NCI-H128 (cell line): ENCODE data around the gene CAPN9.
"Not testable (repeated sequence)": the region's sequence is repeated elsewhere in the genome, so short reads cannot be mapped to it uniquely, and the experiment has no call there.

Source experiments
- DNase-seq: peaks from one replicate; lab custom pipeline; 2025; ENCODE audit not compliant: unreplicated experiment; lab: John Stamatoyannopoulos, UW

CAPN9 gene, protein sequence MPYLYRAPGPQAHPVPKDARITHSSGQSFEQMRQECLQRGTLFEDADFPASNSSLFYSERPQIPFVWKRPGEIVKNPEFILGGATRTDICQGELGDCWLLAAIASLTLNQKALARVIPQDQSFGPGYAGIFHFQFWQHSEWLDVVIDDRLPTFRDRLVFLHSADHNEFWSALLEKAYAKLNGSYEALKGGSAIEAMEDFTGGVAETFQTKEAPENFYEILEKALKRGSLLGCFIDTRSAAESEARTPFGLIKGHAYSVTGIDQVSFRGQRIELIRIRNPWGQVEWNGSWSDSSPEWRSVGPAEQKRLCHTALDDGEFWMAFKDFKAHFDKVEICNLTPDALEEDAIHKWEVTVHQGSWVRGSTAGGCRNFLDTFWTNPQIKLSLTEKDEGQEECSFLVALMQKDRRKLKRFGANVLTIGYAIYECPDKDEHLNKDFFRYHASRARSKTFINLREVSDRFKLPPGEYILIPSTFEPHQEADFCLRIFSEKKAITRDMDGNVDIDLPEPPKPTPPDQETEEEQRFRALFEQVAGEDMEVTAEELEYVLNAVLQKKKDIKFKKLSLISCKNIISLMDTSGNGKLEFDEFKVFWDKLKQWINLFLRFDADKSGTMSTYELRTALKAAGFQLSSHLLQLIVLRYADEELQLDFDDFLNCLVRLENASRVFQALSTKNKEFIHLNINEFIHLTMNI

DNA sequence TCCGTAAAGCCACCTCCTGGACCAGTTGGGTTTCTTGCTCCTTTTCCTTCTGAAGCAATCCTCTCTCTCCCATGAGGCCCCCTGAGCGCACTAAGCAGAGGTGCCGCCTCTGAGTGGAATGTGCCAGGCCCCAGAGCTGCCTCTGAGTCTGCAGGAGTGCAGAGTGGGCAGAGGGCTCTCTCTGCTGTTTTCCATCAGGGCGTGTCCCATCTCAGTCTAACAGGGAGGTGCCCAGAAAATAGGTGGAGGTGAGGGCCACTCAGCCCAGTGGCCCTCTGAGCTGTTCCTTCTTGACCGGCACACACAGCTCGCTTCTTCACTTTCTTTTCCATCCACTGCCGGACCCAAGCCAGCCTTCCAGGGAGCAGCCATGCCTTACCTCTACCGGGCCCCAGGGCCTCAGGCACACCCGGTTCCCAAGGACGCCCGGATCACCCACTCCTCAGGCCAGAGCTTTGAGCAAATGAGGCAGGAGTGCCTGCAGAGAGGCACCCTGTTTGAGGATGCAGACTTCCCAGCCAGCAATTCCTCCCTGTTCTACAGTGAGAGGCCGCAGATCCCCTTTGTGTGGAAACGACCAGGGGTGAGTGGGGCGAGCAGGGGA, at the start of gene CAPN9:
Gene CAPN9 (plus strand): TSS at position 262 of the 604 bp plus-strand sequence. CDS start 109 bp downstream, at position 371.
- DNase-seq: no peak

DNA sequence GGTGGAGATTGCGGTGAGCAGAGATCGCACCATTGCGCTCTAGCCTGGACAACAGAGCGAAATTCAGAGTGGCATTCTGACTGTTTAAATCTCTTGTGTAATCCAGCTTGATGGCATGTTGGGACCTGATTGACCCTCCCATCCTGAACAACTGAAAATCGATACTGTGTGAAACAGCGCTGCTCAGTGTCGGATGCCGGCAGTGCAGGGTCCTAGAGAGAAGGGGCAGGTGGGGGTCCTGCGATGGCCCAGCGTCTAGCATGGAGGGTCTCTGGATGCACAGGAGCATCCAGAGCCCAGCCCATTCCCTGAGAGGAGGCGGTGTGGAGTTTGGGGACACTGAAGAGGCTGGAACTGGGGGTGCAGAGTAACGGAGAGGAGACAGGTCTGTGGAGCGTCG, 49.1 kb upstream of the CAPN9 start:
- no peak for DNase-seq

DNA sequence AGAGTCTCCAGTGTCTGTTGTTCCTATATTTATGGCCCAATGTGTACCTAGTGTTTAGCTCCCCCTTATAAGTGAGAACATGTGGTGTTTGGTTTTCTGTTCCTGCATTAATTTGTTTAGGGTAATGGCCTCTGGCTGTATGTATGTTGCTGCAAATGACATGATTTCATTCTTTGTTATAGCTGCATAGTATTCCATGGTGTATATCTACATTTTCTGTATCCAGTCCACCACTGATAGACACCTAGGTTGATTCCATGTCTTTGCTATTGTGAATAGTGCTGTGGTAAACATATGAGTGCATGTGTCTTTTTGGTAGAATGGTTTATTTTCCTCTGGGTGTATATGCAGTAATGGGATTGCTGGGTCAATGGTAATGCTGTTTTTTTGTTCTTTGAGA, 48.2 kb upstream of the CAPN9 start:
- not testable (repeated sequence) for DNase-seq

DNA sequence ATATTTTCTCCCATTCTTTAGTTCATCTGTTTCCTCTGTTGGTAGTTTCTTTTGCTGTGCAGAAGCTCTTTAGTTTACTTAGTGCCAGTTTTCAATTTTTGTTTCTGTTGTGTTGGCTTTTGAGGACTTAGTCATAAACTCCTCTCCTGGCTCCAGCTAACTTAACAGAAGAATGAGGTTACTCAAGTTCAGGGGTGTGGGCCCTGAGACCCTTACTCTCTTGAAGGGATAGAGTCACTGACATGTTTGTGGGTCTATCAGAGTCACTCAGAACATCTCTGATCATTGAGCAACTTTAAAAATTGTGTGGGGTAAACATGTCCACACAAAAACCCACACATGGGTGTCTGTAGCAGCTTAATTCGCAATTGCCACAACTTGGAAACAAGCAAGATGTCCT, 47.5 kb upstream of the CAPN9 start:
- DNase-seq: no peak

DNA sequence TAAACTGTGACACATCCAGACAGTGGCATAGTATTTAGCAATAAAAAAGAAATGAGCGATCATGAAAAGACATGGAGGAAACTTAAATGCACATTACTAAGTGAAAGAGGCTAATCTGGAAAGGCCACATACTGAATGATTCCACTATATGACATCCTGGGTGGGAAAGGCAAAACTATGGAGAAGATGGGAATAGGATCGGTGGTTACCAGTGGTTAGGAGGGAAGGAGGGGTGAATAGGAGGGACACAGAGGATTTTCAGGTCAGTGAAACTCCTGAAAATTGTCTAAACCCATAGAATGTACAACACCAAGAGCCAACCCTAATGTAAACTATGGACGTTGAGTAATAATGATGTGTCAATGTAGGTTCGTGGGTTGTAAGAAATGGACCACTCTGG, 47.1 kb upstream of the CAPN9 start:
- no peak for DNase-seq

DNA sequence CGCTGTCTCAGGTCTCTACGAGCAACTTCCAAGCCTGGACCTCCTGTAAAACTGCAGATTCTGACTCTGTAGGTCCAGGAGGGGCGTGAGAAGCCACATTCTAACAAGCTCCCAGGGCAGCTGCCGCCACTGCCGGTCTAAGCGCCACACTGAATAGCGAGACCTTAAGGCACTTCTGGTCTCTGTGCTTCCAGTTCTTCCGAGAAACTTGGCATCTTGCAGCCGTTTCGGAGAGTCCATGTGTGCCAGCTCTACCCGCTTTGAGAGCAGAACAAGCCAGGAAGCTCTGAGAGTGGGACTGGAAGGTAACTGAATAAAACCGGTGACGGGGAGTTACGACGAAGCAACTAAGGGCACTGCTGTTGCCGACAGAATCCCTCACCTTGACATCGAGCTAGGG, 45.8 kb upstream of the CAPN9 start:
- DNase-seq: no peak

DNA sequence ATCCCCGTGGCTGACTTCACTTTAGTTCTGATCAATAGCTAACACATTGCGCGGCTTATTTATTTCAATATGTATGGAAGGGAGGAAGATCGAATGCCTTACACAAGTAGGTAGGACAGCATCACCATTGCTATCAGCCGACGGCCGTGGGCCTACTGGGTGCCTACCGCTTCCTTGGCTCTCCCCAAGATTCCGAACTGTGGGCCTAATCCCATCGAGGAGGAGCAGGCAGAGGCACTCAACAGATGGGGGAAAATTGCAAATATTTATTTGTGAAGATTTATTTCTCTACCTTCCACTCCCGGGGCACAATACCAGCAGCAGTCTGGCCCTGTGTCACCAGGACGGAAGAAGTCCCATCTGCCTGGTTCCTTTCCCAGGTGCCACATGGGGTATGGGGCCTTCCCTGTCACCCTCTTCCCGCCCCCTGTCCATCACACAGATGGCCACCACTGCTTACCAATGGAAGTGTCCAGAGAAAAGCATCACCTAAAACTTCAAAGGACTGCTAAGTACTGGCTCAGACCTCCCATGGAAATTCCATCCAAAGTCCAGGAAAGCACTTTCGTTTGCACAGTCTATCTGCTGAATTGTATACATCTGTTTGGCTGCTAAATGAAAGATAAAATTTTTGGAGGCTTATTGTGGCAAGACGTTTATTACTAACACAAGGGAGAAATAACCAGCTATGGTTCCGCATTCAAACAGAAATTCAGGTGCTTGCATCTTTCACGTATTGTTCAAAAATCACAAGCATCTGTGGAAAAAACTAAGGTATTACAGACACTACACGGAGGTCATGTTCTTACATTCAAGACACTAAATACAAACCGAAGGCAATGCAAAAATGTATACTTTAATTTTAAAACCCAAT, 45.1 kb upstream of the CAPN9 start:
- no peak for DNase-seq

DNA sequence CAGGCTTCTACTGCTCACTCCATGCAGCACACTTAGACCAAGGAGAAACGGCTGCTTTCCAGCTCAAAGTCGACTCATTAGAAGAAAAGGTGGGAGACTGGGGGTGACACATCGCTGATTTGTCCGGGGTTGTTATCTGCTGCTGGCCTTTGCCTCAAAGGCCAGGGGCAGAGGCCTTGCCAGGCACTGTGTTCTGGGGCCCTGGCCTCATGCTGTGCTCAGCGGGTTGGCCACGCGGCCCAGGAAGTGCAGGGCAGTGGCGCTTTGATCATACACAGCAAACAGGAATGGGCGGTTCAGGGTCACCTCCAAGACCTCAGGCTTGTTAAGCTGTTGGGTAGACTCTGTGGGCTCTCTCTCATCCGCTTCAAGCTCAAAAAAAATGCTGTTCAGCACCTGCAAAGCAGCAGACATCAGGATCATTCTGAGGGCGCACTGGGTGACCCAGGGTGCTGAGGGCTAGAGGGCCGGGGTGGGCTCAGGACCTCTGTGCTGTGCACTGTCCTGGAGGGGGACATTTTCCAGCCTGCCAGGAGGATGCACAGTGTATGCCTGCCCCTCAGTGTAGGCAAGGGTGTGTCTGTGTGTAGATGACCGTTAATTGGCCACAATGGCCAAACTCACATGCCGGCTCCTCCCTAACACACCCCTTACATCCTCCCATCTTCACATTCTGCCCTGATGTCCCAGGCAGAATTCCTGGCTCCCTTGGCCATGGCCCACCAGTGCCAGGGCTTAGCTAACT, 44.1 kb upstream of the CAPN9 start:
- DNase-seq: no peak

DNA sequence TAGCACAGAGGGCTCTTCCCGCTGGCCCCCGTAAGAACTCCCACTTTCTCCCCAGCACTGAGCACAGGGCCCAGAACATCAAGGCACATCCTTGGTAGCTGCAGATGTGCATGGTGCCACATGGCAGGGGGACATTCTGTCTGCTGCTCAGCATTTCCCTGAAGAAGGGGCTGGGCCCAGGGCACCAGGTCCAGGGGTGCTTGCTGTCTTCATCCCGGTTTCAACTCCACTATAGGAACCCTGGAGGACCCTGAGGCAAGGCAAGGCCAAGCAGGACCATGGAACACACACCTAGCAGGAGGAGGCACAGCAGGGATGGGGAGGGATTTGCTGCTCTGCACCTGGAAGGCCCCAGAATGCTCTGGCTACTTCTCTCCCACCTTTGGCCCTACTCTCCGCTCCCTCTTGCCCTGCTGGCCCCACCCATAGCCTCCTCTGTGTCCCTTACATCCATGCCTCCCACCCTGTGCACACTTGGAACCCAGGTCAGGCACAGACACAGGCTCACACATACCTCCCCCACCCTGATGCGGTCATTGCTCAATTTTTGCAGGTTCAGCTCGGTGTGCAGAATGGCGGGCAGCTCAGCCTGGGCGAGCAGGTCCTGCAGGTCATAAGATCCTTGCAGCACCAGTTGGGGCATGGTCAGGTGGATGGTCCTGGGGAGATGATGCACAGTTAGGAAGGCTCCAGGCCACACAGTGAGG, 43.4 kb upstream of the CAPN9 start:
- DNase-seq: no peak

DNA sequence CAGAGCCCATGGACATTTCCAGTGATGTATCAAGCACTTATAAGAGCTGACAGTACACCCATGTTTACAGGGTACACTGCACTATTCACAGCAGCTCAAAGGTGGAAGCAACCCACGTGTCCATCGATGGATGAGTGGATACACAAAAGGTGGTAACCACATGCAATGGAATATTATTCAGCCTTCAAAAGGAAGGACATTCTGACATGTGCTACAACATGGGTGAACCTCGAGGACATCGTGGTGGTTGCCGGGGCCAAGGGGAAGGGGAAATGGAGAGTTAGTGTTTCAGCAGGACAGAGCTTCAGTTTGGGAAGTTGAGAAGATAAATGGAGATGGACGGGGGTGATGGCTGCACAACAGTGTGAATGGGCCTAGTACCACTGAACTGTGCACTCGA, 42.4 kb upstream of the CAPN9 start:
- DNase-seq: no peak

DNA sequence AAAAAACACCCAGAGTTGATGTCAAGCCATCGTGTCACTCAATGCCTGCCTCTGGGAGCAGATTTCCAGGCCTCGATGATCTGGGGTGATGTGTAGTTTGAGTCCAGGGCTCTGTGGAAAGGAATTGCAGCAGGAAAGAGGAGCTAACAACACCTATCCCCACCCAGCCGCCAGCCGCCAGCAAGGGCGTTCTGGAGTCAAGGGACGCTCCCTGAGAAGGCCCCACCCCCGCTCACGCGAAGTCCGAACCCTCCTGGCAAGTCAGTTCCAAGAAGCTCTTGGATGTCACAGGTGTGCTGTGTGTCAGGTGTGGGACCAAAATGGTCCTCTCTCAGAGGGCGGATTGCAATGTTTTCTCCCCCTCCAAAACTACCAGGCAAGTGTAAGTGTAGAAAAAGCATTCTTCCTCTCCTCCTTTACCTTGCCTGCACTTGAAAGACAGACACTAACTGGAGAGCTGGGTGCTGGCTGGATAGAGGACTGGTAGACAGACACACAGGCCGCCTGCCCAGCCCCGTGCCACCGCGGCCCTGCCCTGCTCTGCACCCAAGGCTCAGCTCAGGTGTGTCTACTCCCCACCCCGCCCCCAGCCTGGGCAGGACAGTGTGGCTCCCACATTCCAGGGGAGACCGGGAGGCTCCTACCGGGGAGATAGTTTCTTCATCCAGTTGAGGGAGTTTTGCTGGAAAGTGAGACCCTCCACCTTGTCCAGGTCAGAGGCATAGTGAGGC, 41.7 kb upstream of the CAPN9 start:
- DNase-seq: no peak

DNA sequence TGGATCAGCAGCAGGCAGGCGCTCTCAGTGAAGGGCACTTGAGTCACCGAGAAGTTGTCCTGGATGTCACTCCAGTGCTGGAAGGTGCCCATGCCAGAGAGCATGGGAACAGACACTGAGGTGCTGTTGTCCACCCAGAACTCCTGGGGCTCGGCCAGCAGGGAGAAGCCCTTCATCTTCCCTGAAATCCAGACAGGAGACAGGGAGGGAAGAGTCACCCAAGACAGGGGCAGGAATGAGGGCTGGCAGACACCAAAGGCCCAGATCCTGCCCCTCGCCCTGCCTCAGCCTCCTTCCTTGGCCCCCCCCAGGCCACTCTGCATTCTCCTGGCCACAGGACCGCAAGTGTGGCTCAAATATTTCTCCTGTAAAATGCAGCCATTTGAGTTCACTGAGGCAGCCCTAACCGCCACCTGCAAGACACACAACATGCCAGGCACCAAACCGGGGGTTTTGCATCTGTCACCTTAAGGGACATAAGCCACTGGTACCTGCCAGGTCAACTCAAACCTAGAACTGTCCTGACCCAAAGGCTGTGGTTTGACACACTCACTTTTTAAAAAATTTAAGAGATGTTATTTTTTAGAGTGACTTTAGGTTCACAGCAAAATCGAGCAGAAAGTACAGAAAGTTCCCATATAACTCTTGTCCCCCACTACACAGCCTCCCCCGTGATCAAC, 41.0 kb upstream of the CAPN9 start:
- DNase-seq: no peak

DNA sequence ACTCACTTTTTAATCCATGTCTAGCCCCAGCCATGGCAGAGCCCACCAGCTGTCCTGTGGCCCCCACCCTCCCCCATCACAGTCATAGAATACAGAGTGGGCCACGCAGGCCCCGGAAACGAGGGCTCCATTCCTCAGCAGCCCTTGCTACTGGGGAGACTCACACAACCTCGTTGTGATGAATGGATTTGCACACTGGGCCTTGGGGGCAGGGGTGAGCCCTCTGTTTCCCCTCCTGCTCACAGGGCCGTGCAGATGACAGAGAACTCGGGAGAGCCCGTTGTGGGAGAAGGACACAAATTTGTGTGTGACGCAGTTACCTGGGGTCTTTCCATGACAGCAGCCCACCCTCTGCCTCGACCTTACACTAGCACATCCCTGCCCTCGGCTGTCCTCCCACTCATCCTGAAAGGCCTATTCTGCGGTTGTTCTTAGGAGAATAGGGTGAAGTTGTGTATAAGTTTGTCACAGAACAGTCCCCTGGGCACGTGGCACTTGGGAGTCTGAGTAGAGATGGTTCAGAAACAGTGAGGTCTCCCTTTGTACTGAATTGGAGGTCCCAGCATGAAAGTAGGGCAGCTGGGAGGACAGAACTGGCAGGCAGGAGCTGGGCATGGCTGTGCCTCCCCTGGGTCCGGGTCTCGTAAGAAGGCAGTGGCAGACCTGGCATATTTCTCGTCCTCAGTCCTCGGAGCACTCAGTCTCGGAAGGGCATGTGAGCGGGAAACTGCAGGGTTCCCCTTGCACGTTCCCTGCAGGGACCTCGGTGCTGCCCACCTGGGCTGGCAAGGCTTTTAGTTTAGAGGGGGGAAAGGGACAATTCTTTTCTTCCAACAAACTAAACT, 40.1 kb upstream of the CAPN9 start:
- DNase-seq: no peak

DNA sequence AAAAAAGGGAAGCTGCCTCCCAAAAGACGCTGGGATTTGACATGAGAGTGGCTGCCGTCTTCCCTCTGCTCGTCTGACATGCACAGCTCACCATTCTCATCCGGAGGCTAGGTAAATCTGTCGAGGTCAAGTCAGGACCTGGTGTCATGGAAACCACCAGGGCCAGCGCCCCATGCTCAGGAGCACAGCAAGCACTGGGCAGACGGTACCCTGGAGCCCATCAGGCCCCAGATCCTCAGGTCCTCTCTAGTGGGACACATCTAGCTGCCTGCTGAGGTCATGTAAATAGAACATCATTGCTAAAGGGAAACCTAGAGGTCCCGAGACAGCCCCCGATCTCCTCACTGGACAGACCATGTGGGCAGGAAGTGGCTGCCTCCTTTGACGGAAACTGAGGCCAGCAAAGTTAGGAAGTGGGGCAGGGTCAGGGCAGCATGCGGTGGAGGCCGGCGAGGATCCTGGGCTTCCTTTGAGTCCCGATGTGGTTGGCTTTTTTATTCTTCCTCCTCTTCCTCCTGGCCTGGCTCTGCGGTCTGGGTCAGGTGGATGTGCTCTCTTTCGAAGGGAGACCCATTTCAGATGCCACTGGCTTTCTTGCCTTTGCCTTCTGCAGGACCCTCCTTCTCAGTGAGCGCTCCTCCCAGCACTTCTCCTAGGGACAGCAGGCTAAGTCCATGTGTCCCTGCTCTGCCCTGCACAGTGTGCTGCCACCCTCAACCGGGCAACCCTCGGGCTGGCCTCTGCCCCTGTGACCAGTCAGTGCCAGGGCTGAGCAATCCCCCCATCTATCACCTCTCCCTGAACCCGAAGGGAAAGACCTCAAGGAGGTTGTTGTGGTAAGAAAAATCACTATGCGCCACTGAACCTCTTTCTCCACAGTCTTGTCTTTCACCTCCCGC, 39.2 kb upstream of the CAPN9 start:
- DNase-seq: no peak

DNA sequence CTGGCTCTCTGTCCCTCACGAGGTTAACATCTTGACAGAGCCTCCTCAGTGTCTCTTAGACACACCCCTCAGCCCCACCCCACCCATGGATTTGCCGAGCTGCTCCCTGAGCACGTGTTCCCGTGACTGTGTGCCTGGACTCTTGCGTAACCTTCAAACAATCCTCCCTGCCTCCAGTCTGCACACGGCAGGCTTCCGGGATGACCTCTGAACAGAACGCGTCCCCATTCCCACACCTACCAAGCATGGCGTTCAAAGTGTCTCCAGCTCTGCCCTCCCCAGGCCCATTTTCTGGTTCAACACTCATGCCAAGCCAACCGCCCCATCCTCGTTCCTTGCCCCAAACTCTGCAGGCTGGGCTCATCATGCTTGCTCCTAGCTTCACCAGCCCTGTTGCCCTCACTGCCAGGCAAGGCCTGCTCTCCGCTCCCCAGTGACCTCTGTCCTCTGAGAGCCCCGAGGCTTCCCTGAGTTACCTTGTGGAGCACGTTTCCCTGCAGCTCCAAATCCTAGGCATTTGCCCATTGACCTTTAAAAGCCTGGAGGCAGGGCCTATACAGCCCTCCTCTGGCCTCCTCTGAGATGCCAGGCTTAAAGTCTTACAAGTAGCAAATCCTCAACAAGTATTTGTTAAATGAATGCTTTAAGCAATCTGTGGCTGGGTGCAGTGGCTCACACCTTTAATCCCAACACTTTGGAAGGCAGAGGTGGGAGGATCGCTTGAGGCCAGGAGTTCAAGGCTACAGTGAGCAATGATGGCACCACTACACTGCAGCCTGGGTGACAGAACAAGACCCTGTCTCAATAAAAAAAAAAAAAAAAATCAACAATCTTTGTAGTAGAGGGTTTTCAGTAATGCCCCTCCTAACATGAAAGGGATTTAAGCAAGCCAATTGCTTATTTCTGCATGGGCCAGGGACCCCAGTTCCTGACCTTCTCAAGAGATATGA, 38.3 kb upstream of the CAPN9 start:
- no peak for DNase-seq
